GM12878 (cell line): Measurements from ENCODE around the gene SYNDIG1.

Source experiments
- DPF2 ChIP-seq: fragments of 450-650 bp; IDR thresholded peaks from 2 replicates; pipeline ENCODE4 v1.6.1; 2017; ENCODE audit warnings: mild to moderate bottlenecking
- EP300 ChIP-seq, 2 experiments: fragments of 150-350 bp in 1 of 2; IDR thresholded peaks; 2 replicates each; pipeline ENCODE4 v1.6.1; 2011 to 2012; ENCODE audit warnings: low read depth in 2 of 2, low read length in 2 of 2, borderline replicate concordance in 1 of 2, improper control_type of control experiment in 1 of 2, inconsistent platforms in 1 of 2; ENCODE audit not compliant: control insufficient read depth in 1 of 2
- EZH2 ChIP-seq: IDR thresholded peaks from 2 replicates; pipeline ENCODE4 v1.6.1; 2012; ENCODE audit warnings: low read depth, mild to moderate bottlenecking, control low read depth, inconsistent platforms, low read length, borderline replicate concordance; ENCODE audit not compliant: control insufficient read depth
- JUND ChIP-seq: IDR thresholded peaks from 2 replicates; pipeline ENCODE4 v1.6.1; 2012; ENCODE audit warnings: low read depth, mild to moderate bottlenecking, low read length, improper control_type of control experiment, moderate library complexity
- MXI1 ChIP-seq: fragments of 150-350 bp; IDR thresholded peaks from 2 replicates; pipeline ENCODE4 v1.6.1; 2011; ENCODE audit warnings: low read depth, mild to moderate bottlenecking, inconsistent platforms, low read length, improper control_type of control experiment
- PKNOX1 ChIP-seq: fragments of 450-650 bp; IDR thresholded peaks from 2 replicates; pipeline ENCODE4 v1.6.1; 2016; ENCODE audit warnings: mild to moderate bottlenecking
- POLR2A ChIP-seq: IDR thresholded peaks from 2 replicates; pipeline ENCODE4 v1.6.1; 2011; ENCODE audit warnings: low read depth, mild to moderate bottlenecking, low read length
- POLR2AphosphoS5 ChIP-seq: IDR thresholded peaks from 2 replicates; pipeline ENCODE4 v1.6.1; 2011; ENCODE audit warnings: mild to moderate bottlenecking, low read length, inconsistent platforms
- SIX5 ChIP-seq: IDR thresholded peaks from 2 replicates; pipeline ENCODE4 v1.6.1; 2011; ENCODE audit warnings: mild to moderate bottlenecking, low read depth, low read length, moderate library complexity; ENCODE audit not compliant: severe bottlenecking

GRCh38 chr20:24629668-24630067, 160.2 kb downstream of the SYNDIG1 start:
- TF ChIP-seq POLR2A (no peak), DPF2 (no peak), SIX5 (no peak), JUND (no peak), POLR2AphosphoS5 (no peak), EP300 (IDR thresholded peaks at IDR 0.05; ENCODE audit: borderline replicate concordance in 1 of 2, control insufficient read depth in 1 of 2, low read depth in 2 of 2, low read length in 2 of 2) (no peak), MXI1 (no peak), PKNOX1 (no peak), EZH2 (no peak)
